SK-N-SH (cell line): Measurements from ENCODE around the gene TRPV3.

ENCODE experiments used
- GABPA ChIP-seq: IDR thresholded peaks from 2 replicates; pipeline ENCODE4 v1.4.0; 2012; ENCODE audit warnings: low read depth, mild to moderate bottlenecking
- JUND ChIP-seq: IDR thresholded peaks from 2 replicates; pipeline ENCODE4 v1.4.0; 2012
- MAX ChIP-seq: IDR thresholded peaks from 2 replicates; pipeline ENCODE4 v1.4.0; 2012; ENCODE audit warnings: low read depth
- MXI1 ChIP-seq: IDR thresholded peaks from 2 replicates; pipeline ENCODE4 v1.6.1; 2012; ENCODE audit warnings: mild to moderate bottlenecking, low read depth, low read length, improper control_type of control experiment
- NFIC ChIP-seq: IDR thresholded peaks from 2 replicates; pipeline ENCODE4 v1.4.0; 2012; ENCODE audit warnings: borderline replicate concordance
- POLR2AphosphoS5 ChIP-seq: IDR thresholded peaks from 2 replicates; pipeline ENCODE4 v1.6.1; 2012; ENCODE audit warnings: low read depth, low read length
- RAD21 ChIP-seq: IDR thresholded peaks from 2 replicates; pipeline ENCODE4 v1.6.1; 2012; ENCODE audit warnings: mild to moderate bottlenecking, low read length
- REST ChIP-seq: IDR thresholded peaks from 2 replicates; pipeline ENCODE4 v1.6.1; 2012; ENCODE audit warnings: mild to moderate bottlenecking, low read depth, low read length, moderate library complexity
- SIN3A ChIP-seq: IDR thresholded peaks from 2 replicates; pipeline ENCODE4 v1.6.1; 2012; ENCODE audit warnings: low read depth, mild to moderate bottlenecking, low read length, moderate library complexity, borderline replicate concordance
- TCF12 ChIP-seq: IDR thresholded peaks from 2 replicates; pipeline ENCODE4 v1.4.0; 2012
- USF1 ChIP-seq: IDR thresholded peaks from 2 replicates; pipeline ENCODE4 v1.4.0; 2012; ENCODE audit warnings: low read depth, borderline replicate concordance
- YY1 ChIP-seq: IDR thresholded peaks from 2 replicates; pipeline ENCODE4 v1.4.0; 2012; ENCODE audit warnings: low read depth, mild to moderate bottlenecking
- ZBTB33 ChIP-seq: IDR thresholded peaks from 2 replicates; pipeline ENCODE4 v1.4.0; 2012; ENCODE audit warnings: low read depth, borderline replicate concordance
- TF ChIP-seq, protein P1 (sequence below): fragments of 200-600 bp; sonication (generic); IDR thresholded peaks from 2 replicates; pipeline ENCODE4 v1.6.1; 2017; ENCODE audit warnings: antibody characterized with exemption, mild to moderate bottlenecking, moderate library complexity

DNA sequence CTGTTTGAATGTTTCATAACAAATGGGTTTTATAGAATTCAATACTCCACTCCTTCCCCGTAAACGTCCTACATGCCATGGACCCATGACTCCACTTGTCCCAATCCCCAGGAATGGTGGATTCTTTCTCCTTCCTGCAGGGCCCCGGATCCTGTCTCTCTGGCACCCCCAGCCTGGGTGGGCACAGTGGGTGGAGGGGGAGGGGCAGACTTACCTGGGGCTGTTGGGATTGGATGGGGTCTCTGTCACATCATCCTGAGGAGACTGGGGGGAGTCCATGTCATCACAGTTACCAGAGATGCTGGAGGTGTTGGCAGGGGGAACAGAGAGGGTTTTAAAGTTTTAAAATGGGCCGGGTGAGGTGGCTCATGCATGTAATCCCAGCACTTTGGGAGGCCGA, 13.2 kb downstream of the TRPV3 start:
- no peak for TF ChIP-seq USF1
- TF ChIP-seq, protein P1, sequence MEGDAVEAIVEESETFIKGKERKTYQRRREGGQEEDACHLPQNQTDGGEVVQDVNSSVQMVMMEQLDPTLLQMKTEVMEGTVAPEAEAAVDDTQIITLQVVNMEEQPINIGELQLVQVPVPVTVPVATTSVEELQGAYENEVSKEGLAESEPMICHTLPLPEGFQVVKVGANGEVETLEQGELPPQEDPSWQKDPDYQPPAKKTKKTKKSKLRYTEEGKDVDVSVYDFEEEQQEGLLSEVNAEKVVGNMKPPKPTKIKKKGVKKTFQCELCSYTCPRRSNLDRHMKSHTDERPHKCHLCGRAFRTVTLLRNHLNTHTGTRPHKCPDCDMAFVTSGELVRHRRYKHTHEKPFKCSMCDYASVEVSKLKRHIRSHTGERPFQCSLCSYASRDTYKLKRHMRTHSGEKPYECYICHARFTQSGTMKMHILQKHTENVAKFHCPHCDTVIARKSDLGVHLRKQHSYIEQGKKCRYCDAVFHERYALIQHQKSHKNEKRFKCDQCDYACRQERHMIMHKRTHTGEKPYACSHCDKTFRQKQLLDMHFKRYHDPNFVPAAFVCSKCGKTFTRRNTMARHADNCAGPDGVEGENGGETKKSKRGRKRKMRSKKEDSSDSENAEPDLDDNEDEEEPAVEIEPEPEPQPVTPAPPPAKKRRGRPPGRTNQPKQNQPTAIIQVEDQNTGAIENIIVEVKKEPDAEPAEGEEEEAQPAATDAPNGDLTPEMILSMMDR: no peak
- no peak for TF ChIP-seq YY1
- no peak for TF ChIP-seq POLR2AphosphoS5
- TF ChIP-seq RAD21: no peak
- TF ChIP-seq SIN3A: no peak
- TF ChIP-seq ZBTB33: no peak
- no peak for TF ChIP-seq GABPA
- TF ChIP-seq NFIC: no peak
- TF ChIP-seq REST: no peak
- TF ChIP-seq MXI1: no peak
- TF ChIP-seq MAX: no peak
- TF ChIP-seq TCF12: no peak
- TF ChIP-seq JUND: no peak
